Iris pigment epithelial cell (primary cell): ENCODE measurements around the gene UMOD.
A peak's percentile ranks its signal among the peaks of the same experiment; 100 is the strongest.

Source experiments
- DNase-seq: peaks from one replicate; pipeline ENCODE4 v3.0.0-alpha.2; 2011; ENCODE audit warnings: low read depth

The UMOD gene

GRCh38 chr16:20352615-20353014, at the start of gene UMOD:
Gene UMOD, minus strand, starts transcription at chr16:20352715. Its CDS starts 1,978 bp downstream, at chr16:20350737.
- no peak for DNase-seq

- no peak for DNase-seq
These were observed 49.0 kb upstream of the UMOD start for GRCh38 chr16:20401475-20402016.

- no peak for DNase-seq
These were observed 48.6 kb upstream of the UMOD start for GRCh38 chr16:20401066-20401465.

- DNase-seq: no peak
These were observed 46.7 kb upstream of the UMOD start for GRCh38 chr16:20399185-20399584.

GRCh38 chr16:20398603-20399002, 46.1 kb upstream of the UMOD start:
- DNase-seq: no peak

GRCh38 chr16:20397468-20398074, 45.1 kb upstream of the UMOD start:
- DNase-seq: no peak

GRCh38 chr16:20396846-20397467, 44.4 kb upstream of the UMOD start:
- DNase-seq: no peak

GRCh38 chr16:20395946-20396345, 43.4 kb upstream of the UMOD start:
- no peak for DNase-seq

- DNase-seq: no peak
These were observed 41.5 kb upstream of the UMOD start for GRCh38 chr16:20393801-20394577.

- no peak for DNase-seq
These were observed 38.5 kb upstream of the UMOD start for GRCh38 chr16:20391045-20391444.

GRCh38 chr16:20388854-20389253, 36.3 kb upstream of the UMOD start:
- DNase-seq: no peak

- no peak for DNase-seq
These were observed 35.5 kb upstream of the UMOD start for GRCh38 chr16:20387978-20388377.

- DNase-seq: peak; percentile 28
These were observed 33.6 kb upstream of the UMOD start for GRCh38 chr16:20385844-20386832.

GRCh38 chr16:20383106-20384029, 30.9 kb upstream of the UMOD start:
- DNase-seq: peak; percentile 70

GRCh38 chr16:20382202-20382948, 29.9 kb upstream of the UMOD start:
- DNase-seq: no peak

- no peak for DNase-seq
These were observed 28.3 kb upstream of the UMOD start for GRCh38 chr16:20380782-20381181.

GRCh38 chr16:20377181-20377580, 24.7 kb upstream of the UMOD start:
- no peak for DNase-seq

- DNase-seq: no peak
These were observed 20.2 kb upstream of the UMOD start for GRCh38 chr16:20372701-20373100.

- no peak for DNase-seq
These were observed 17.0 kb upstream of the UMOD start for GRCh38 chr16:20369452-20370054.
